OCI-LY1 (cell line): Measurements from ENCODE around the gene HLA-DMA.
A peak's percentile ranks its signal among the peaks of the same experiment; 100 is the strongest.

Source experiments
- H2AFZ ChIP-seq: fragments of 200-600 bp; sonication (generic), shearing (Covaris generic); 2 replicates; pipeline ENCODE4 v1.6.0; 2014; ENCODE audit warnings: antibody characterized with exemption, mild to moderate bottlenecking, low read length
- H3F3A ChIP-seq: fragments of 200-600 bp; sonication (generic), shearing (Covaris generic); 2 replicates; pipeline ENCODE4 v1.6.0; 2014; ENCODE audit warnings: mild to moderate bottlenecking, antibody characterized with exemption, low read length, moderate library complexity; ENCODE audit not compliant: insufficient read depth
- H3K27ac ChIP-seq: fragments of 200-600 bp; sonication (generic); 2 replicates; pipeline ENCODE4 v1.5.1; 2014; ENCODE audit warnings: low read length, mixed run types, mild to moderate bottlenecking, low read depth; ENCODE audit not compliant: poor library complexity, severe bottlenecking
- H3K27me3 ChIP-seq: fragments of 200-600 bp; sonication (generic); 2 replicates; pipeline ENCODE4 v1.6.0; 2014; ENCODE audit warnings: antibody characterized with exemption, mild to moderate bottlenecking, low read length, moderate library complexity; ENCODE audit not compliant: insufficient read depth
- H3K36me3 ChIP-seq: fragments of 200-600 bp; sonication (generic); 2 replicates; pipeline ENCODE4 v1.6.1; 2014; ENCODE audit warnings: mild to moderate bottlenecking, antibody characterized with exemption, low read length, moderate library complexity, mixed read lengths; ENCODE audit not compliant: insufficient read depth
- H3K4me1 ChIP-seq: fragments of 200-600 bp; sonication (generic); 2 replicates; pipeline ENCODE4 v1.5.1; 2014; ENCODE audit warnings: mild to moderate bottlenecking, low read length, moderate library complexity; ENCODE audit not compliant: insufficient read depth, severe bottlenecking
- H3K4me2 ChIP-seq: fragments of 200-600 bp; sonication (generic), shearing (Covaris generic); 2 replicates; pipeline ENCODE4 v1.6.1; 2014; ENCODE audit warnings: low read length
- H3K4me3 ChIP-seq: fragments of 200-600 bp; sonication (generic); 2 replicates; pipeline ENCODE4 v1.5.1; 2014; ENCODE audit warnings: low read length, low read depth, mild to moderate bottlenecking, mixed read lengths; ENCODE audit not compliant: poor library complexity, severe bottlenecking
- H3K79me2 ChIP-seq: fragments of 200-600 bp; shearing (Covaris generic); 2 replicates; pipeline ENCODE4 v1.6.1; 2016; ENCODE audit warnings: mixed run types, low read length, mixed read lengths; ENCODE audit not compliant: insufficient read depth
- H3K9ac ChIP-seq: fragments of 200-600 bp; sonication (generic), shearing (Covaris generic); 2 replicates; pipeline ENCODE4 v1.6.1; 2014; ENCODE audit warnings: mild to moderate bottlenecking, low read length, mixed read lengths
- H3K9me2 ChIP-seq: fragments of 200-600 bp; sonication (generic), shearing (Covaris generic); 2 replicates; pipeline ENCODE4 v1.6.1; 2014; ENCODE audit warnings: low read depth, mild to moderate bottlenecking, low read length, mixed read lengths
- H3K9me3 ChIP-seq: fragments of 200-600 bp; shearing (Covaris generic); 2 replicates; pipeline ENCODE4 v1.6.1; 2014; ENCODE audit warnings: low read length, mixed read lengths
- H4K20me1 ChIP-seq: fragments of 200-600 bp; sonication (generic), shearing (Covaris generic); 2 replicates; pipeline ENCODE4 v1.6.0; 2016; ENCODE audit warnings: mild to moderate bottlenecking, low read length; ENCODE audit not compliant: insufficient read depth
- EZH2 ChIP-seq: fragments of 200-600 bp; sonication (generic), shearing (Covaris generic); IDR thresholded peaks from 2 replicates; pipeline ENCODE4 v1.8.0; 2017; ENCODE audit warnings: borderline replicate concordance, mixed run types, mild to moderate bottlenecking, antibody characterized with exemption, low read length, moderate library complexity, mixed read lengths
- TF ChIP-seq, protein P1 (sequence below): fragments of 200-600 bp; sonication (generic), shearing (Covaris generic); IDR thresholded peaks from 2 replicates; pipeline ENCODE4 v1.5.1; 2017; ENCODE audit warnings: mild to moderate bottlenecking, antibody characterized with exemption, low read length, moderate library complexity, mixed read lengths

HLA-DMA gene

DNA sequence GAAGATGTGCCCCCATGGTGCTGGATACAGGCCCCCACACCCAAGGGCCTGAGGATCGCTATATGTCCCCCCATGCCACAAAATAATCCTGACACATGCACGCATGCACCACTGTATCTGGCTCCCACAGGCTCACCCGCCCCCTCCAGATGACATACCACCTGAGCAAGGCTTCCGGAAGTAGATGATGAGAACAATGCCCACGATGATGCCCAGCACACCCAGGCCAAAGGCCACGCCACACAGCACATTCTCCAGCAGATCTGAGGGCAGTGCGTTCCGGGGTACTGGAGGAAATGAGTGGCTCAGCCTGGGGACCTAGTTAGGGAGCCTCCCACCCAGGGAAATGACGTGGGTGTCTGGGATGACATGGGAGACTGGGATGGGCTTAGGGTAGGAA, 3.8 kb downstream of the HLA-DMA start:
- Histone ChIP-seq H3K9ac (no peak overlapping the region), H3K4me1 (peaks cover 87% of the 10 kb centered on the region), H3K36me3 (no peaks in the 10 kb centered on the region), H3K9me2 (no peaks in the 10 kb centered on the region), H3K27ac (peak overlapping the region; percentile 60), H3F3A (peaks cover 16% of the 10 kb centered on the region; the same call in 1 of the 2 replicates), H3K9me3 (no peaks in the 10 kb centered on the region; the same call in 1 of the 2 replicates), H3K4me2 (no peak overlapping the region), H4K20me1 (no peaks in the 10 kb centered on the region), H3K4me3 (no peak overlapping the region), H3K27me3 (no peaks in the 10 kb centered on the region), H3K79me2 (no peaks in the 10 kb centered on the region), H2AFZ (no peak overlapping the region)
- no peak for TF ChIP-seq EZH2
- TF ChIP-seq, protein P1, sequence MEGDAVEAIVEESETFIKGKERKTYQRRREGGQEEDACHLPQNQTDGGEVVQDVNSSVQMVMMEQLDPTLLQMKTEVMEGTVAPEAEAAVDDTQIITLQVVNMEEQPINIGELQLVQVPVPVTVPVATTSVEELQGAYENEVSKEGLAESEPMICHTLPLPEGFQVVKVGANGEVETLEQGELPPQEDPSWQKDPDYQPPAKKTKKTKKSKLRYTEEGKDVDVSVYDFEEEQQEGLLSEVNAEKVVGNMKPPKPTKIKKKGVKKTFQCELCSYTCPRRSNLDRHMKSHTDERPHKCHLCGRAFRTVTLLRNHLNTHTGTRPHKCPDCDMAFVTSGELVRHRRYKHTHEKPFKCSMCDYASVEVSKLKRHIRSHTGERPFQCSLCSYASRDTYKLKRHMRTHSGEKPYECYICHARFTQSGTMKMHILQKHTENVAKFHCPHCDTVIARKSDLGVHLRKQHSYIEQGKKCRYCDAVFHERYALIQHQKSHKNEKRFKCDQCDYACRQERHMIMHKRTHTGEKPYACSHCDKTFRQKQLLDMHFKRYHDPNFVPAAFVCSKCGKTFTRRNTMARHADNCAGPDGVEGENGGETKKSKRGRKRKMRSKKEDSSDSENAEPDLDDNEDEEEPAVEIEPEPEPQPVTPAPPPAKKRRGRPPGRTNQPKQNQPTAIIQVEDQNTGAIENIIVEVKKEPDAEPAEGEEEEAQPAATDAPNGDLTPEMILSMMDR = no peak

DNA sequence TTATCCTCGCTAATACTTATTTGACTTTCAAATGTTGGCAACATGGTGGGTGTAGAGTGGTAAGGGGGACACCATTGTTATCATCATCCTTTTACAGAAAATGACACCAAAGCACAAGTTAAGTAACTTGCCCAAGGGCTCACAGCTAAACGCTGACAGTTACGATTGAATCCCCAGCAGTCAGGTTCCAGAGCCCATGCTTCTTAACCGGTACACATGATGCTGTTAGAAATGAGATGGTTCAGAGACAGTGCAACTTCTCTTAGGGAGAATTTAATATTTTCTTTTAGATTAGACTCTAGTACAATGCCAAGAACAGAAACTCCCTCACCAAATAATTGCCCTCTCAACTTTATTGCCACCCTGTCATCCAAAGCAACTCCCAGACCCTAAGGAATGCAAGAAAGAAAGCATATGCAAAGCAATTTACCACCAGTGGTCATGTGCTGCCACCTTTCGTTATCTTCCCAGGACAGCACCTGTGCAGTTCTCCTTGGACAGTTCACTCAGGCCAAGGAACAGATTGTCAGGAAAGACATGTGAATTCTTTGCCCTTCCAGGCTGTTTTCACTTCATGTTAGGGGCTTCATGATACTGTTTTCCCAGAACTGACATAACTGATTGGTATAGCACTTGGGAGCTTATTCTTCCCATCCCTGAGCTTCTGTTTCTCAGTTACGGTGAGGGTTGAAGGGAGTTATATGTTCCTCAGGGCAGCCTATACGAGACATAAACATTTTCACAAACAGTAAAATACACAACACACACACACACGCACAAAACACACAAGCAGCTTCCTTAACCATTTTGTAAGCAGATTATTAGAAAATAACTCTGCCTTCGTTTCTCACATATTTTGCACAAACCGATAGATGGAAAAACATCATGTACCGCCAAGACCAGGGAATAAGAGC, 5.1 kb downstream of the HLA-DMA start:
- Histone ChIP-seq H4K20me1 (no peaks in the 10 kb centered on the region), H3K4me3 (peak overlapping the region; percentile 8), H3K9ac (peak overlapping the region; percentile 22; the same call in 1 of the 2 replicates), H3K27me3 (no peaks in the 10 kb centered on the region), H3K79me2 (no peaks in the 10 kb centered on the region), H3K4me1 (peaks cover 88% of the 10 kb centered on the region), H2AFZ (no peak overlapping the region), H3K27ac (peak overlapping the region; percentile 99), H3F3A (peaks cover 16% of the 10 kb centered on the region; the same call in 1 of the 2 replicates), H3K36me3 (no peaks in the 10 kb centered on the region), H3K9me2 (no peaks in the 10 kb centered on the region), H3K9me3 (no peaks in the 10 kb centered on the region; the same call in 1 of the 2 replicates), H3K4me2 (peak overlapping the region; percentile 41)
- TF ChIP-seq, protein P1 = peak; percentile 97
- TF ChIP-seq EZH2 = no peak

DNA sequence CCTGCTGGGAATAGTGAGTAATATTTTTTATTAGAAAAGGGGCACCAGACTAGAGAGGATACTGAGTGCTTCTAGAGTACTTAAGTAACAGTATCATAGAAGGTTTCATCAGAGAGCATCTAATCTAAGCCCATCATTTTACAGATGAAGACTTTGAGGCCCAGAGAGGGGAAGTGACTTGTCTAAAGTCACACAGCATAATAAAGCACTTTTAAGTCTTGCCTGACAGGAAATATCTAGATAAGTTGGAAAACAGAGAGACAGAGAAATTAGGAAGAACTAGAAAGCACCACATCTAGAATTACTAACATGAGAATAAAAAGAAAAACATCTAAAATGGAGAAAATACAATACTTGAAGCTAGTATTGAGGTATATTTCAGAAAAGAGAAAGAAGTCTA, 6.0 kb downstream of the HLA-DMA start:
- H3K4me1 ChIP-seq = peaks cover 88% of the 10 kb centered on the region
- no peaks in the 10 kb centered on the region; the same call in 1 of the 2 replicates for H3K9me3 ChIP-seq
- no peak overlapping the region for H3K4me3 ChIP-seq
- peak overlapping the region; percentile 41 for H3K4me2 ChIP-seq
- H2AFZ ChIP-seq = no peak overlapping the region
- peak overlapping the region; percentile 99 for H3K27ac ChIP-seq
- TF ChIP-seq, protein P1 = no peak
- TF ChIP-seq EZH2 = no peak
- H3K9me2 ChIP-seq = no peaks in the 10 kb centered on the region
- no peaks in the 10 kb centered on the region for H3K27me3 ChIP-seq
- H4K20me1 ChIP-seq = no peaks in the 10 kb centered on the region
- H3K79me2 ChIP-seq = no peaks in the 10 kb centered on the region
- H3K9ac ChIP-seq = peak overlapping the region; percentile 22; the same call in 1 of the 2 replicates
- H3F3A ChIP-seq = peaks cover 16% of the 10 kb centered on the region; the same call in 1 of the 2 replicates
- H3K36me3 ChIP-seq = no peaks in the 10 kb centered on the region
